Esophagus (tissue), 2 donors: ENCODE data around the gene SULT1C3. TPM values are rescaled to one million over a fixed set of nuclear protein-coding genes. Genes with fewer than 3 reads are reported as not detected.

ENCODE experiments used
- H3K27ac ChIP-seq, 2 donors: one replicate each; pipeline ENCODE4 v1.5.1; 2013; ENCODE audit warnings: low read depth in 2 of 2, mild to moderate bottlenecking in 2 of 2, inconsistent platforms in 1 of 2, low read length in 1 of 2, moderate library complexity in 1 of 2
- H3K27me3 ChIP-seq, 2 donors: one replicate each; pipeline ENCODE4 v1.6.1; 2013; ENCODE audit warnings: low read length in 2 of 2, control low read depth in 1 of 2, mild to moderate bottlenecking in 1 of 2; ENCODE audit not compliant: insufficient read depth in 2 of 2, control insufficient read depth in 1 of 2
- H3K36me3 ChIP-seq, 2 donors: one replicate each; pipeline ENCODE4 v1.6.1; 2013; ENCODE audit warnings: low read length in 1 of 2; ENCODE audit not compliant: control insufficient read depth in 2 of 2, insufficient read depth in 2 of 2
- H3K4me1 ChIP-seq, 2 donors: one replicate each; pipeline ENCODE4 v1.6.1; 2013; ENCODE audit warnings: low read length in 1 of 2; ENCODE audit not compliant: control insufficient read depth in 2 of 2, insufficient read depth in 2 of 2
- H3K4me3 ChIP-seq, 2 donors: one replicate each; pipeline ENCODE4 v1.5.1; 2013; ENCODE audit warnings: low read length in 2 of 2, mild to moderate bottlenecking in 2 of 2, low read depth in 1 of 2, moderate library complexity in 1 of 2
- H3K9me3 ChIP-seq, 2 donors: one replicate each; pipeline ENCODE4 v1.6.1; 2013; ENCODE audit warnings: mild to moderate bottlenecking in 2 of 2, low read depth in 1 of 2, low read length in 1 of 2, moderate library complexity in 1 of 2; ENCODE audit not compliant: control insufficient read depth in 2 of 2, insufficient read depth in 1 of 2
- WGBS, 2 donors: extraction: QIAGEN DNeasy Blood & Tissue Kit; methylation state at CpG; one replicate each; pipeline ENCODE4 v1.1.7; 2013; 5-methylcytosine and 5-hydroxymethylcytosine counted together
- polyA plus RNA-seq, 2 donors: library from polyadenylated mRNA; stranded (reverse); fragments of 200-250 nt; gene quantifications; one replicate each; pipeline ENCODE4 v1.2.3, GENCODE V29; 2013
- donor health status: healthy with polysubstance abuse.
- donor health status: Bipolar disorder and iron deficiency.

Gene SULT1C3
- under 1 TPM in 1 of 2 donors, not detected in 1; 0.13 TPM for polyA plus RNA-seq

- no peak within 1 kb of the TSS for H3K27ac ChIP-seq
- 68 to 85% methylated on average over 2 of the region's 2 CpGs for WGBS, 2 donors
- peaks cover 0 to 5% of the 10 kb centered on the region in 2 donors for H3K9me3 ChIP-seq
- H3K4me1 ChIP-seq: no peaks in the 10 kb centered on the region
- H3K36me3 ChIP-seq: no peaks in the 10 kb centered on the region
- no peaks in the 10 kb centered on the region for H3K27me3 ChIP-seq
- H3K4me3 ChIP-seq: no peak within 1 kb of the TSS
These were observed at the start of gene SULT1C3 for GRCh38 chr2:108239786-108240185. TSS of gene SULT1C3 (plus strand) at chr2:108239968. CDS start at chr2:108247195, 7,227 bp downstream.

DNA sequence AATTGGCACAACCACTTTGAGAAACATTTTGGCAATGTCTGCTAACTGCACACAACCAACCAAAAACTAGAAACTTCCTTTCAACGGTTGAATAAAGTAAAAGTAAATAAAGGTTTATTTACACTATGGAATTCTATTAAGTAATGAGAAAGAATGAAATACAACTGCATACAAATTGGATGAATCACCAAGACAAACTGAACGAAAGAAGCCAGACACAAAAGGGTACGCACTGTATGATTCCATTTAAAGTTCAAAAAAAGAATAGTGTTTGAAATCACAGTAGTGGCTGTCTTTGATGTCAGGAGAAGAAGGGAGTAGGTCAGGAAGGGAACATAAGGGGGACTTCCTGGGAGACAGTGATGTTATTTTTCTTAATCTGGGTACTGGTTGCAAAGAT, 46.5 kb upstream of the SULT1C3 start:
- no peaks in the 10 kb centered on the region for H3K4me1 ChIP-seq
- H3K27me3 ChIP-seq: no peaks in the 10 kb centered on the region
- H3K27ac ChIP-seq: no peak overlapping the region
- no peaks in the 10 kb centered on the region for H3K9me3 ChIP-seq
- no peaks in the 10 kb centered on the region for H3K36me3 ChIP-seq
- WGBS, 2 donors: 39 to 41% methylated on average over 3 of the region's 3 CpGs
- no peak overlapping the region for H3K4me3 ChIP-seq

DNA sequence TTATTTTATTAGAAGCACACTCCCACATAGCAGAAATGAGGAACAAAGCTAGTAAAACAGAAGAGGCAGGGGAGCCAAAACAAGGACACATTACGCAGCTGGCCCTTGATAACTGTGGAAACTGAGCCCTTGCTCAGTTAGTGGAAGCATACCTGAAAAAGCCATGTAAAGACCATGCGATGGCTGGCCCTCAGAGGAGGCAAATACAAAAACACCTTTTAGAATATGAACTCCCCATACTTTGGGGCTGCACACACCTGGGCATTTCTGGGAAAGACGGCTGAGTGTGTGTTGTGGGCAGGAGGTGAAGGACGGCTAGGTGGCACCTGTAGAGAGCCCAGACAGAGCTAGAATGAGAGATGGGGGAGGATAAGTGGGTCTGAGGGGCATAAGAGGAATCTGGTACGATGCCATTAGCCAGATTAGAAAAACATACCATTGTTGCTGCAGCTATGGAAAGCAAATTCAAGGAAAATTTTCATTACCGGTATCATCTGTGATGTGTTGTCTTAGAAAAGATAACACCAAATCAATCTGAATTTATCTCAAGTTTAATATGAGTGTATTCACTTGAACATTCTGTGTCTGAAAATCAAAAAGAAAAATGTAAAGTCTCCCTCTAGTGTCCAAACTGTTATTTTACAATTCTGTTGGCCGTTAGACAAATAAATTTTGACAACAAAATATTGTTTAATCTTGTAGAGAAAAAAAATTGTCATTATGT, 45.2 kb upstream of the SULT1C3 start:
- no peaks in the 10 kb centered on the region for H3K9me3 ChIP-seq
- no peak overlapping the region for H3K27ac ChIP-seq
- H3K4me3 ChIP-seq: no peak overlapping the region
- no peaks in the 10 kb centered on the region for H3K27me3 ChIP-seq
- H3K4me1 ChIP-seq: no peaks in the 10 kb centered on the region
- H3K36me3 ChIP-seq: no peaks in the 10 kb centered on the region
- WGBS, 2 donors: 58 to 63% methylated on average over 7 of the region's 7 CpGs

- H3K9me3 ChIP-seq: no peaks in the 10 kb centered on the region
- no peaks in the 10 kb centered on the region for H3K36me3 ChIP-seq
- no peak overlapping the region for H3K4me3 ChIP-seq
- H3K4me1 ChIP-seq: no peaks in the 10 kb centered on the region
- H3K27me3 ChIP-seq: no peaks in the 10 kb centered on the region
- H3K27ac ChIP-seq: no peak overlapping the region
These were observed 44.7 kb upstream of the SULT1C3 start for GRCh38 chr2:108195133-108195439.

DNA sequence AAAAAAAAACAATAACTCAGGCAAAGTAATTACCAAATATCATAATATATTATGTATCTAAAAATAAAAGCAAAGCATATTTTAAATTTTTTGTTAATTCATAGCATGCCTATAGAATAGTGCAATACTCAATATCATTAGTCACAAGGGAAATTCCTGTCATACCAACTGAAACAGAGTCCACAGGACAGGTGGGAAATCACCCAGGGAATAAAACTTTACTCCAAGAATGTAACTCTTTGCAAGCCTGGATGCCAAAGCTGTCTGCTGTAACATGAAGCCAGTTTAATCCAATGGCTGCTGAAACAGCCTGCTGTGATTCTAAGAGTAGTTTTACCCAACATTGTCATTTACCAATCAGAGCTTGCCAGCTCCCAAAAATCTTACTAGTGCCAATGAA, 40.0 kb upstream of the SULT1C3 start:
- no peak overlapping the region for H3K27ac ChIP-seq
- no peaks in the 10 kb centered on the region for H3K36me3 ChIP-seq
- no peak overlapping the region for H3K4me3 ChIP-seq
- no peaks in the 10 kb centered on the region for H3K4me1 ChIP-seq
- no peaks in the 10 kb centered on the region for H3K27me3 ChIP-seq
- H3K9me3 ChIP-seq: no peaks in the 10 kb centered on the region

DNA sequence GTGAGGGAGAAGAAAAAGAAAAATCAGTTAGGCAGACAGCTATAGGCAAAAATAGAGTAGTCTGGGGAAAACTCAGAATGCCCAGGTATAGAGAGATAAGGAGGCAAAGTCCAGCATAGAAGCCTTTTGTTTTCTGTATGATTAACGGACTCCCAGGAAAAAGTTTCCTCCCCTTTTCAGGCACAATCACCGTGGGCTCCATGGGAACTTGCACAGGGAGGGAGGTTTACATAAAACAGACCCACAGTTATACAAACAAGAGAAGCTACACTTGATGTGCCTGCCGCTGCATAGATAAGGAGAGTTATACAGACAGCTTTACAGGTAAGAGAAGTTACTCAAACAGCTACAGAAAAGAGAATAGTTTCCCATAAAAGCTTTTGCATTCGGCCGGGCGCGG, 39.2 kb upstream of the SULT1C3 start:
- H3K4me1 ChIP-seq: no peaks in the 10 kb centered on the region
- WGBS, 2 donors: 79 to 81% methylated on average over 7 of the region's 7 CpGs
- H3K27ac ChIP-seq: no peak overlapping the region
- no peaks in the 10 kb centered on the region for H3K36me3 ChIP-seq
- H3K9me3 ChIP-seq: no peaks in the 10 kb centered on the region
- H3K27me3 ChIP-seq: no peaks in the 10 kb centered on the region
- no peak overlapping the region for H3K4me3 ChIP-seq

- 48 to 63% methylated on average over 3 of the region's 3 CpGs for WGBS, 2 donors
- Histone ChIP-seq H3K27ac (no peak overlapping the region), H3K4me1 (no peaks in the 10 kb centered on the region), H3K27me3 (no peaks in the 10 kb centered on the region), H3K36me3 (no peaks in the 10 kb centered on the region), H3K9me3 (no peaks in the 10 kb centered on the region), H3K4me3 (no peak overlapping the region)
These were observed 27.1 kb upstream of the SULT1C3 start for GRCh38 chr2:108212671-108213070.

GRCh38 chr2:108215794-108216211, 24.0 kb upstream of the SULT1C3 start:
- H3K36me3 ChIP-seq: no peaks in the 10 kb centered on the region
- no peaks in the 10 kb centered on the region for H3K27me3 ChIP-seq
- H3K9me3 ChIP-seq: no peaks in the 10 kb centered on the region
- 24 to 26% methylated on average over 3 of the region's 3 CpGs for WGBS, 2 donors
- H3K27ac ChIP-seq: peak overlapping the region in 1 of 2 donors; percentile 77
- no peak overlapping the region for H3K4me3 ChIP-seq
- peaks cover 0 to 2% of the 10 kb centered on the region in 2 donors for H3K4me1 ChIP-seq

GRCh38 chr2:108217211-108217610, 22.6 kb upstream of the SULT1C3 start:
- no peaks in the 10 kb centered on the region for H3K27me3 ChIP-seq
- no peak overlapping the region for H3K27ac ChIP-seq
- no peaks in the 10 kb centered on the region for H3K9me3 ChIP-seq
- H3K4me3 ChIP-seq: no peak overlapping the region
- WGBS, 2 donors: 89 to 91% methylated on average over 2 of the region's 2 CpGs
- H3K36me3 ChIP-seq: no peaks in the 10 kb centered on the region
- peaks cover 2 to 4% of the 10 kb centered on the region in 2 donors for H3K4me1 ChIP-seq

DNA sequence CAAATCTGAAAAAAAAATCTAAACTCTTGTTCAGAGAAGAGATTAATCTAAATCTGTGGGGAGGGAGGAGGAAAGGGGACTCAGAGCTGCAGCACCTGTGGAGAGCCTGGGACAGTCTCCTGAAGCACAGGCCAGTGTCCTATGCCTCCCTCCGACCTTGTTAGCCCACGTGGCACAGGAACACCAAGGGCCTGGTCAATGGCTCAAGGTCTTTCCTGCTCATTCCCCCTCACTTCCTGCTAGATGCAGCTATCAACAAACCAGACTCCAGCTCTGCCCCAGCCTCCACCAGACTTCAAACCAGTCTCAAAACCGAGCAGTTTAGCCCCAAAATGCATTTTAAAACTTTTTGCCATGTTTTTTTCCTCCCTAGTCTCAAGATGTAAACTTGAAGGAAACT, 20.1 kb upstream of the SULT1C3 start:
- Histone ChIP-seq H3K36me3 (no peaks in the 10 kb centered on the region), H3K4me1 (peaks cover 2 to 4% of the 10 kb centered on the region in 2 donors), H3K27me3 (no peaks in the 10 kb centered on the region), H3K27ac (no peak overlapping the region), H3K9me3 (peaks cover 0 to 8% of the 10 kb centered on the region in 2 donors), H3K4me3 (no peak overlapping the region)
- WGBS, 2 donors: 37 to 38% methylated on average over 3 of the region's 3 CpGs
